ENCODE measurements around the gene A2M.

A2M gene

GRCh38 chr12:9120487-9121184, 4.9 kb upstream of the A2M start:
- no peak for DNase-seq

DNA sequence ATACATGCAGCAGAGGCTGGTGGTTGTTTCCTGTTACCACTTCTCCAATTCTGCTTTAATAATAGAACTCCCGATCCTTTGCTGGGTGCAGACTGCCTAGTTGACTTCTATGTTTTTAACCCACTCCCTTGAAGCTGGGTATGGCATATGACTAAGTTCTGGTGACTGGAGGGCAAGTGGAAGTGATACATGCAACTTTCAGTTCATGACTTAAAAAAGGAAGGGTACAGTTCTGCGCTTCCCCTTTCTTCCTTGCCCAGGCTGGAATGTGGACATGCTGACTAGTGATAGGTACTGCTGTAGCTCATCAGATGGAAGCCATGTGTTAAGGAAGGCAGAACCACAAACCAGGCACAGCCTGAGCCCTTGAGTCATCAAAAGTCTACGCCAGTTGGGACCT, 2.4 kb upstream of the A2M start:
- no peak for DNase-seq

DNA sequence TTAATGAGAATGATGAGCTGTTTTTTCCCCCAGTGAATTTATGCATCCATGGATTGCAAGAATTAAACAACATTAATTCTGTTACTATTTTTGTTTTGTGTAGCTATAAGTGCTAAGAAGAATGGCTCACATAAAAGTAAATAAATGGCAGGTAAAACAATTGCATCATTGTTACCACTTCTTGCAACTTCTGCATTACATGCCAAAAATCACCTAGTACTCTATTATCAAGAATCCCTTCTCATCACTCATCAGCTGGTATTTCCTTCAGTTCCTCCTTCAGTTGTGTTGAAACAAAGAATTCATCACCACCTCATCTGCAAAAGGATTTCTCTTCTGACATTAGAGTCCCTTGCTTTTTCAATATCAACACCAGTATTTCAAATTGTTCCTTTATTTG, 773 bp downstream of the A2M start:
- no peak for DNase-seq

- DNase-seq = no peak
Measured at GRCh38 chr12:9113987-9114309, 1.8 kb downstream of the A2M start.

GRCh38 chr12:9113296-9113986, 2.3 kb downstream of the A2M start:
- DNase-seq = no peak

DNA sequence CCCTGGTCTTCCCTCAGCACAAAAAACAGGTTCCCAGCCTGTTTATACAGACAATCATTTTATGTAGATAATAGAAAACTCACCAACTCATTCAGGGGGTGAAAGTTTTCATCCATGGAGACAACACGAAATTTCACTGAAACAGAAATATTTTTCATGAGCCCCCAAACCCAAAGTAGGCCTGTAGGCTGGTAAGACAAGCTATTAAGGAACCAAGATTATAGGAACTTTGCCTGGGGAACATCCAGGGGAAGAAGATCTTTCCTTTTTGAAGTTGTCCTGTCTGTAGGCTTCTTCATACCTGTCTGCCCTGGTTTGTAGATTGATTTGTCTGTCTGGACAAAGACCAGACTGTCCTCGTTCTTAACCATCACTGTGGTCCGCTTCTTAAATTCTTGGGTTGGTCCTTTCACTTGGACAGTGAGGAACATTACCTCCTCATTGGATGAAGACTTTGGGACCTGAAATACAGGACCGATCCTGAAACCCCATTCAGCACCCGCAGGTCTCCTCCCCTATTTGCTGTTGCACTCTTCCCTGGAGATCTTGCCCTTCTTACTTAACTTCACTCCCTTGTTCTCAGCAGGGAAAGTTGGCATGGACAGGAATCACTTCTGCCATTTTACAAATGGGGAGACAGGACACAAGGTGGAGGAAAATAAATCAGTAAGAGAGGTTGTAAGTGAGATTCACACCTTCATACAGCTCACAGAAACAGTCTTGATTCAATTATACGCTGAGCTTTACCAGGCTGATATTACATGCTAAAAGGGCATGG, 3.5 kb downstream of the A2M start:
- no peak for DNase-seq

DNA sequence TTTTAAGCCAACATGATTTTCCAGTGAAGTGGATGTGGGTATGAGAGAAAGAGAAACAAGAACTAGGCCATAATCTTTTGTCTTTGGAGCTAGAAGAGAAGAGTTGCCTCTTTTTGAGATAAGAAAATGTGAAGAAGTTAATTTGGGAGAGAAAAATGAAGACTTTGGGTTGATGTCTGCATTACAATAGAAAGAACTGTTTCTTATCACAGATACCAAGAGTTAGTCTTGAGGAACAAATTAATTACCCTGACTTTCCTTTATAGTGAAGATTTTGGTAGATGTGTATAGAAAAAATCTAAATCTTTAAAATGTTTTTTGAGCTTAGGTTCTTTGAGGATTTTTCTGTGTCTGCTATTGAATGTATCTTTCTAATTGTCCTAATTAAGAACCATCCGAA, 4.2 kb downstream of the A2M start:
- DNase-seq = no peak

- DNase-seq = no peak
Measured at GRCh38 chr12:9109737-9110491, 5.8 kb downstream of the A2M start.

GRCh38 chr12:9109213-9109522, 6.6 kb downstream of the A2M start:
- no peak for DNase-seq

GRCh38 chr12:9108504-9109212, 7.1 kb downstream of the A2M start:
- DNase-seq = no peak

GRCh38 chr12:9107542-9107873, 8.2 kb downstream of the A2M start:
- DNase-seq = no peak

- no peak for DNase-seq
Measured at GRCh38 chr12:9106610-9107541, 8.8 kb downstream of the A2M start.

- no peak for DNase-seq
Measured at GRCh38 chr12:9106067-9106466, 9.7 kb downstream of the A2M start.

DNA sequence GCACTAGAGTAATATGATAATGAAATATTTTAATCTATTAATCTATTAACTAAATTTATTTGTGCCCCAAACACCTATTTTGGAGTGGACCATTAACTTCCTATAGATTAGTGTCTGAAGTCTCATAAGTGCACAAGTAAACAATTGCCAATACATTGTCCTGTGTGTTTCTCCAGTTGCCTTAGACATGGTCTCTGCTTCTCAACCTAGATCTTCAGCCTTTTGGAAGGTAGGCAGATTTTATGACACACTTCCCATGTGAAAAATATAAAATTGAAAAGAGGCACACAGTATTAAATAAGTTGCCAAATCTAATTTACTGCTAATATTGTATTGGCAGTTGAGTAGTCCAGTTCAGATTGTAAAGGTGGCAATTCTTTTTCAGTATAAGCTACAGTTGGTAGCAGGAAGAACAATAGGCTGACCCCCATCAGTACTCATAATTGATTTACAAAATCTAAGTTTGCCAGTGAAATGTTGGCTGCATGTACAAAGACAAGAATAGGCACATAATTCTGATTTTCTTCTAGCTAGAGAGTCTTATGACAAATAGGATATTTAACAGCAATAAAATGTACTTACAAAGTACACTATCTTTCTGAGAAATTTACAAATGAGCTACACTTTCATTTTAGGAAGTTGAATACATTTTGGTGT, 10.8 kb downstream of the A2M start:
- no peak for DNase-seq

- DNase-seq = no peak
Measured at GRCh38 chr12:9104087-9104486, 11.6 kb downstream of the A2M start.

- no peak for DNase-seq
Measured at GRCh38 chr12:9103050-9103849, 12.5 kb downstream of the A2M start.

DNA sequence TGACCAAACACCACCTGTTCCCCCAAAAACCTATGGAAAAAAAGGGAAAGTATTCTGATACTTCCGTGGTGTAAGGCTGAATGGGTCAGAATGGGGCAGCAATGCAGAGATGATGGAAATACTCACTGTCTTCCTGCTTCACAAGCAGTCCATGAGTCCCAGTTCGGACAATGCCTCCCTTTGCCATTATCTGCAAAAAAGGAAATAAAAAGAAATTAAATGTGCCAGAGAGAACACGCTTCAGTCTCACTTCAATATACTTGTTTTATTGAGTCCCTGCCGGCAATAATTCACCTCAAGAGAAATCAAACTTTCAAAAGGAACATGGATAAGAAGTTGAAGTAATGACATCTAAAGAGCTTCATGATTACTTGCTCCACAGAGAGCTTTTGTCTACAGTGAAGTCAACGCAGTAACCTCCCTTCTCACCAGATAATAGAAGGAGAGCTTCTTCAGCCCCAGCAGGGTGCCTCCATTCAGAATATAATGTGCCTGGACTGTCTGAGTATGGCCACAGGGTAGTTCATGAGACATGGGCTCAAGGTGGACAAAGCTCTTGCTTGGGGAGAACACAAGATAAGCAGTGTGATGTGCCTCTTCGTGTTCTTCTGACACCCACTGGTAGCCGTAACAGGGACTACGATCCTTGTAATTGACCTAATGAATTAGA, 14.6 kb downstream of the A2M start:
- DNase-seq = no peak

DNA sequence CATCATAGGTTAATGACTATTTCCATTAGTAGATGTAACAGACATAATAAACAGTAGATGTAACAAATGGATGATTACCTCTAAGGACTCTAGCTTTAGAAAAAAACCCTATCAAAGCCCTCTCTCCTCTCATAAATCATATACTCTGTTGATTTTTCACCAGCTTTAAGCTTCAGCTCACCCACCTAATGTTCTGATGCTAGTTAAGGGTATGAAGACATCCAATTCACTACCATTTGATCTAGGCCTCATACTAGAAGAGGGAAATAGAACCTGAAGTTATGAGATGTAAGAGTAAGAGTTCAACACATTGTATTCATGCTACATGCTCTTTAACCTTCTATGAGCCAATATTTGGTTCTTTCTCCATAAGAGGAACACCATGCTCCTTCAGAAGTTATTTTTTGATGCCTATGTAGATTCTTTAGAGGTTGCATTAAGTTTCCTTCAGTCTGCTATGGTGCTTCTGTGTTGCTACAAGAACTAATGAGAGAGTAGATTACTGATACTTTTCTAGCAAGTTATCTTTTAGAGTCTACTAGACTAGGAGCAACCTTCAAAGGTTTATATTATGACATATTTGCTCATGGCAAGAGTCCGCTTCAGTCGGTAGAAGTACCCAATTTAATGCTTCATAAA, 16.0 kb downstream of the A2M start:
- DNase-seq = no peak

DNA sequence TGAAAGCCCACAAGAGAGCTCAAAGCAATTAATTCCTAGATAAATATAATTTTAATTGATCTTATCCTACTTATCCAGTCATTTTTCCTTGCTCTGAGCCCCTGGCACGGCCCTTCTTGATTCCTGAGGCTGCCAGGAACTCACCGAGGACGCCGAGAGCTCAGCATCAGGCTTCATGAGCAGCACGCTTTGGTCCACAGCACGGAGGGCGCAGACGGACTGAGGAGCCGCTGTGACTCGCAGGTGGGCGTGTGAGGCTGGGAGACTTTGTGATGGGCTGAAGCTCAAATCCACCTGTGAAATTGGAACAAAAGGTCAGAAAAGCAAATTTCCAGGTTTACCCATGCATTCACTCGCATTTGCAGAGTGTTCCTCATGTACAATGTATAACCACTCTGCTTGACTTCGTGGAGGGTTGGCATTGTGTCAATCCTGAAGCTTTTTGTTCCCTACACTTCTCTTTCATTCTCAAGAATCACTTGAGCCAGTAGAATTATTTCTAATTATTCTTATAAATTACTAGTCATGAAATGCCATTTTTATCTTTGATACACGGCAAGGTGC, 17.2 kb downstream of the A2M start:
- no peak for DNase-seq
